SK-N-MC (cell line): Measurements from ENCODE around the gene CARD11.

ENCODE experiments used
- EZH2 ChIP-seq: fragments of 200-600 bp; sonication (generic); IDR thresholded peaks from one replicate; pipeline ENCODE4 v1.6.1; 2017; ENCODE audit warnings: antibody characterized with exemption
- POLR2AphosphoS5 ChIP-seq: IDR thresholded peaks from 2 replicates; pipeline ENCODE4 v1.6.1; 2012; ENCODE audit warnings: mild to moderate bottlenecking, low read depth, low read length, borderline replicate concordance

DNA sequence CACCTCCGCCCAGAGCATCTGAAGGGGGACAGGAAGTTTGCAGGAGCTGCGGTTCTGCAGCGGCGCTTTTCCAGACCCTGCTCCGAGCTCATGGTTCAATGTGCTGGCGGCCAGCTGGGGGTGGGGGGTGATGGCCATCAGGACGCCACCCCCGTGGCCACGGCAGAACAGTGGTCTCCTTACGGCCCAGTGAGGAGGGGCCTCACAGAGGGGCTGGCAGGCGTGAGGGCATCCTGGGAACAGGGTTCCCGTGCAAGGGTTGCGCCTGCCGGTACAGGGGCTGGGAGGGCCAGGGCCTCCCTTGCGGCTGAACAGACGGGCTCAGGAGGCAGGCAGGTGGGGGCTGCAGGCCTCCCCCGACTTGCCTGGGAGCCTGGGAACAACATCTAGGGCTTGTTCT is 160.6 kb downstream of the CARD11 start:
- TF ChIP-seq POLR2AphosphoS5 = no peak
- no peak for TF ChIP-seq EZH2
